NCI-H526 (cell line): ENCODE measurements around the gene FAM228A.
"Not testable (repeated sequence)": the region's sequence is repeated elsewhere in the genome, so short reads cannot be mapped to it uniquely, and the experiment has no call there.

ENCODE experiments used
- DNase-seq, 2 experiments: peaks; one replicate each; lab custom pipeline; 2025; lab: John Stamatoyannopoulos, UW

The FAM228A gene

DNA sequence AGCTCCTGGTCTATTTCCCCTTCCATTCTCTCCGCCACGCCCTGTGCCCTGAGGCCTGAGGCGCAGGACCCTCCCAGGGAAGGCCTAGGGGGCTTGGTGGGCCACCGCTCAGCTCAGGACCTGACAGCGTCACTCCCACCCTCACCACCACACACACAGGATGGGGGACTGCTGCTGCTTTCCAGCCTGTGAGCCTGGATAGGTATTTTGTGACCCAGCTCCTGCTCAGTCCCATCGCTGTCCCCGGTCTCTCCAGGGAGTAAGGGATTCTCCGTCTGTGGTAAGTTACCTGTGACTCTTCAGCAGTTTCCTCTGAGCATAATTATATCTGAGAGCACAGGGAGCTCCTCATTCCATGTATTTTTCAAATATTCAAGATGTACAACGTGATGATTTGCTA is 16.3 kb downstream of the FAM228A start:
- no peak for DNase-seq

DNA sequence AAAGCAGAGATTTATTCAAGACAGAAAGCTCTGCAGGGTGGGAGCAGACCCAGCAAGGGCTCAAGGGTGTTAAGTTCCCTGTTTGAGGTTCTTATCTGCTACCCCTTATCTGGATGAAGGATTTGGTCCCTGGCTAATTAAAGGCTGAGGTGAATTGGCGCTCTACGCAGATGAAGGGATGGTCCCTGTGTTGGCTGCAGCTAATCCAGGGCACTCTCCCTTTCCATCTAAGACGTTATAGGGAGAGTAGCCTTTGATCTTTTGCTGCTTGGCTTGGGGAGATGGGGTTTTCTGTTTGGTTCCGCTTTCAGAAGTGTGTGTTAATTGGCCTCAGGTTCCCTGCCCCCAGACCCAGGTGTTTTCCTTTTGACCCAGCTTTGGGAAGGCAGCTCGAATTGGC is 17.0 kb downstream of the FAM228A start:
- DNase-seq = no peak

DNA sequence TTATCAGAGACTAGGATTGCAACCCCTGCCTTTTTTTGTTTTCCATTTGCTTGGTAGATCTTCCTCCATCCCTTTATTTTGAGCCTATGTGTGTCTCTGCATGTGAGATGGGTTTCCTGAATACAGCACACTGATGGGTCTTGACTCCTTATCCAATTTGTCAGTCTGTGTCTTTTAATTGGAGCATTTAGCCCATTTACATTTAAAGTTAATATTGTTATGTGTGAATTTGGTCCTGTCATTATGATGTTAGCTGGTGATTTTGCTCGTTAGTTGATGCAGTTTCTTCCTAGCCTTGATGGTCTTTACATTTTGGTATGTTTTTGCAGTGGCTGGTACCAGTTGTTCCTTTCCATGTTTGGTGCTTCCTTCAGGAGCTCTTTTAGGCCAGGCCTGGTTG is 22.4 kb downstream of the FAM228A start:
- DNase-seq = not testable (repeated sequence)

DNA sequence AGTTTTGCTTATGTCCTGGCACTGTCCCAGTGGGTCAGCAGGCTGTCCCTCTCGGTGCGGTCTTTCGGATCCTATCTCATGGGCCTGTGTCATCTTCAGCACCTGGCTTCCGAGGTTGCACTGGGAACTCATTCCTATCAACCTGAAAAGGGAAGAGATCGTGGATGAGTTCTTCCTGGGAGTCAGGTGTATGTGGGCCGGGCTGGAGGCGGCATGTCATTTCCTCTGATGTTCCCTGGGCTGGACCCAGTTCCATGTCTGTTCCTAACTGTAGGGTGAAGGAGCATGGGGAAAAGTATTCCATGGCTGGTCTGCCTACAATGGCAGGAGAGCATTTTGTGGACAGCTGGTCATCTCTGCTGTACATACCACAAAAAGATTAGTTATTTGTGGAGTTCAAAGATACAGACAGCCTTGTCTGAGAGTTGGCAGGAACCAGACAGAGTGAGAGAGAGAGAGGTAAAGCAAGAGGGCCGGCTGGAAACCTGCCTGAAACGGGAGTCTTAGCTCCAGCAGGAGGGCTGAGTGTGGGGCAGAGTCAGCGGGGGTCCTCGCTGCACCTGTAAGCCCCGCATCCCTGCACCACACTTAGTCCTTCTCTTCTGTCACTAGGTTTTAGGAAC is 25.2 kb downstream of the FAM228A start:
- DNase-seq = no peak

DNA sequence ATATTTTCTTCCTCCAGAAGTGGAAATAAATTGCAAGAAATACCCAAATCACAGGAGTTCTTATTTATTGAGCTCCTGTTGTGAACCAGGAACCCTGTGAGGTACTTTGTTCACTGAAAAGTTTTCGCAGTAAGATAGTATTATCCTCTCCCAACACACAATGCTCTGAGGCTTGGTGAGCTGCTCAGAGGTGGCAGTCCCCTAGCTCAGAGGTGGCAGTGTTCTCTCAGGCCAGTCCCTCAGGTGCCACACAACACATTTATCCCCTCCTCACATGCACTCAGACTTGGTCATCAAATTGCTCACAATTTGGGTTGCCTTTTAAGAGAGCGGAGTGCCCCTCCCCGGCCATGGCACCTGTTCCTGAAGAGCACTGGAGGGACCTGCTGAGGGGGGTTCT is 25.9 kb downstream of the FAM228A start:
- no peak for DNase-seq

DNA sequence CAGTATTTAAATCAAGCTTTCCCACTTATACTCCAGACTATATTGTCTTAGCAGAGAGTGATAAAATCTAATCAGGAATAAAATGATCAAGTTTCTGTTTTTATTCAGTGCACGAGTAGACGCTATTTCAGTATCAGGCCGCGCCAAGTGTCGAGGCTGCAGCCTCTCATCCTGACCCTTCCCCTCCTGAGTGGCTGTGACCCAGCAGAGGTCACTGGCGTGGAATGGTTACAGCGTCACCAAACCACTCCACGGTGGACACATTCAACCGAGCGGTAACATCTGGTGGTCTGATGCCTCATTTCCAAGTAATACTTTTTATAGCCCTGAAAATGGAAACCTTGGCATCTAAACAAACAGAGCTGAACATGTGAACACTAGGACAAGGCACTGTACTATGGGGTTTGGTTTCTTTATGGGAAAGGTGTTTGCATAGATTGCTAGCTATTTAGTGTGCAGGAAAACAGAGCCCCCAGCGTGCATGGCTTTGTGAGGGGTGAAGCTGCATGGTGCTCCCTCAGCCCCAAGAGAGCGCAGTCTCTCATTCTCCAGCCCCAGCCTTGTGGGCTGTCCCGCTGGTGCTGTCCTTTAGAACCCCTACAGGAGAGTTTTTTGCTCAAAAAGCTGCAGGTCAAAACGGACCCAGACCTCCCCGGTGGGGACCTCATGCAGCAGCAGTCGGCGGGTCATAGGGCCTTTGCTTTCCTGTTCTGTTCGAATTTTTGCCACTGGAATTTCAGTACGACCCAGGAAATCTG is 28.4 kb downstream of the FAM228A start:
- DNase-seq = peak; percentile 40

DNA sequence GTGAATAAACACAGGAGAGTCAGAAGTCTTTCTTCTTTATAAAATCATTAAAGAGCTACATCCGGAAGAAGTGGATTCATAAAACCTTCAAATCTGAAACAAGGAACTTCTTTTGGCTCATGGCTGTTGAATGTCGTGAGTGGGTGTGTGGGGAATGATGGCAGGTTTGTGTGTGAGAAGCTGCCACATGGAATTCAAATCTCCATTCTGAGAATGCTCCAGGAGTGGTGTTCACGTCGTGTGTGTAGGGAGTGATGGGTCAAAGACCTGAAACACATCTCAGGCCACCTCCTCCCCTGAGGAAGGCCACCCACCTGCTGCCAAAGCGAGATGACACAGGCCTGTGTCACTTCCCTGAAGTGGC is 28.9 kb downstream of the FAM228A start:
- DNase-seq = no peak

DNA sequence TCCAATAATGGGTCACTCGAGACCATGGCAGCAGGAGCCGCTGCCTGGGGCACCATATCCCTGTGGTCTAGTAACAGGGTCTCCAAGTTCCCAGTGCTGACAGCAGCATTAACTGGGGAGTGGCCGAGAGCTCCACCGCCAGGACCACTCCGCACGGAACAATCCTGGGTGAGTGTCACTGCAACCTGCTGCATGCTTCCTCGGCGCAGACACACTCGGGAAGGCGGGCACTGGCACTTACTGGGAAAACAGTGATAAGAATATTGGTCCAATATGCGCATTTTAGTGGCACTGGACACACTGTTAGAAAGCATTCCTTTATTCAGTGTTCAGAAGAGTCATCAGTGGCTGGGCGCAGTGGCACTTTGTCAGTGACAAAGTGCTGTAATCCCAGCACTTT is 29.7 kb downstream of the FAM228A start:
- DNase-seq = no peak

DNA sequence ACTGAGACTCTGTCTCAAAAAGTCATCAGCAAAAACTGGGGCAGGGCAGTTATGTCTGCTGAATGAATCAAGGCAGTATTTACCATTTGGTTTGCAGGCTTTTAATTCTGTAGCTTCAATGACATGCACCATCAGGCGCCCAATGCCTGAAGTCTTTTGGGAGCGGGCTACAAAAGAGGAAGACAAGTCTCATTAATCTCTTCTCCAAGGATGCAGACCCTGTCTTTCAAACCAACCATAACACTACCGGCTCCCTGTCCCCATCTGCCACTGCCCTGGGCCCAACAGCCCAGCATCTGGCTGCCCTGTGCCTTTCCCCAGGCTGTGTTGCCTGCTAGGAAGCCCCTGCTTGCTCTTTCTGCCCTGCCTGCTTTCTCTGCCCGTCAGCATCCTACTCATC is 30.3 kb downstream of the FAM228A start:
- no peak for DNase-seq

DNA sequence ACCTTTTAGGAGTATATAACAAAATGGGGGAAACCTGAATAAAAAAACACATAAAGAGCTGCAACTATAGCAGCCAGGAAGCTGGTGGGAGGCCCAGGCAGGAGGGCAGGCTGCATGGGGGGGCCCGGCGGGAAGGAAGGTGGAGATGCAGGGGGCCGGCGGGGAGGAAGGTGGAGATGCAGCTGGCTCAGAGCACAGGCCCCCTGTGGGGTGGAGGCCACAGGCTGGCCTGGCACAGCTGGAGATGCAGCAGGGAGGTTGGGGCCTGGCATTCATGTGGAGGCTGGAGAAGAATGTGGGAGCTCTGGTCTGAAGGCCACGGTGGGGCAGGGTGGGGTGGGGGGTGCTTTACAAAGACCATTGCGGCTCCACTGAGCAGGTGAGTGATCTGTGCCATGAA is 31.4 kb downstream of the FAM228A start:
- no peak for DNase-seq

DNA sequence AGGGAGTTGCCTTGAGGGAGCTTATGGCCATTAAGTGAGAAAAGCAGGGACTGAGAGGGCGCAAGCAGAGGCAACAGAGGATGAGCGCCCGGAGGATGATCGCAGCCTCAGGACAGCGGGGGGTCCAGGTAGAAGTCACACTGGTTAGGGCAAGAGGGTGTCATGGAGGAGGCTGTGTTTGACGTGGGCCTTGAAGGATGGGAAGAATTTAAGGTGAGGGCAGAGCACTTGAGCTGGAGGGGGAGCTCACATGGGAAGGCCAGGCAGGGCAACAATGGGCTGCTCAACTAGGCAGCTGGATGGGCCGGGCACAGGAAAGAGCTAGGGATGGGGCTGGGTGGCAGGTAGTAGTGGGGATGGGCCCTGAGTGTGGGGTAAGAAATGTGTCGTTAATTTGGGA is 31.9 kb downstream of the FAM228A start:
- DNase-seq = no peak

DNA sequence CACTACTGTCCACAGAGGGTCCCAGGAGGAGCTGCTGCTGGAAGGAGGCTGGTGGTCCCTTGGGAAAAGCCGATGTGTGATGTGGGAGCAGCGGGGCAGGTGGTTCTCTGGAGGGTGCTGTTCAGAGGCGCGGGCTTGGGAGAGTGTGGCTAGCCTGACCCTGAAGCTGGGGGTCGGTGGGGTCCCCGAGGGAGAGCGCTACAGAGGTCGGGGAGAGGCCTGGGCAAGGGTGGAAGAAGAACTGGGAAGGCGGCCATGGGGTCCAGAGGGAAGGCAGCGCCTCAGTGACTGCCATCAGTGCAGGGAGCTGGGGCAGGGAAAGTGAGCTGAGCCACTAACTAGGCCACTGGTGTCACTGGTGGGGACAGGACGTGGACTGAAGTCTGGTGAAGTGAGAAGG is 32.5 kb downstream of the FAM228A start:
- DNase-seq = no peak

DNA sequence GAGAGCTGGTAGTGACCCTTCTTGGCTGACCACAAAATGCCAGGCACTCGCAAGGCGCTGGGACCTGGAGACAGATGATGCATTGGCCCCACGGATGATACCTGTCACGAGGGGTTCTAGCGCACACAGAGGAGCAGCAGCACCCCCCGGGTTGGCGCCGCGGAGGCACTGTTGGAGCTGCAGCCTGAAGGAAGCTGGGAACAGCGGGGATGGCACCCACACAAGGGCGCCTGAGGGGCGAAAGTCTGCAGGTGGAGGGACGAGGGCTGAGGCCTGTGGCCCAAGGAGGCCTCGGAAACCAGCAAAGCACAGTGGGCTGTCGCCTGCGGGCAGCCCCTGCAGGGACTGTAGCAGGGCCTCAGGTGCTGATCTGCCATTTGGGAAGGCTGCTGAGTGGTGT is 33.6 kb downstream of the FAM228A start:
- DNase-seq = no peak

DNA sequence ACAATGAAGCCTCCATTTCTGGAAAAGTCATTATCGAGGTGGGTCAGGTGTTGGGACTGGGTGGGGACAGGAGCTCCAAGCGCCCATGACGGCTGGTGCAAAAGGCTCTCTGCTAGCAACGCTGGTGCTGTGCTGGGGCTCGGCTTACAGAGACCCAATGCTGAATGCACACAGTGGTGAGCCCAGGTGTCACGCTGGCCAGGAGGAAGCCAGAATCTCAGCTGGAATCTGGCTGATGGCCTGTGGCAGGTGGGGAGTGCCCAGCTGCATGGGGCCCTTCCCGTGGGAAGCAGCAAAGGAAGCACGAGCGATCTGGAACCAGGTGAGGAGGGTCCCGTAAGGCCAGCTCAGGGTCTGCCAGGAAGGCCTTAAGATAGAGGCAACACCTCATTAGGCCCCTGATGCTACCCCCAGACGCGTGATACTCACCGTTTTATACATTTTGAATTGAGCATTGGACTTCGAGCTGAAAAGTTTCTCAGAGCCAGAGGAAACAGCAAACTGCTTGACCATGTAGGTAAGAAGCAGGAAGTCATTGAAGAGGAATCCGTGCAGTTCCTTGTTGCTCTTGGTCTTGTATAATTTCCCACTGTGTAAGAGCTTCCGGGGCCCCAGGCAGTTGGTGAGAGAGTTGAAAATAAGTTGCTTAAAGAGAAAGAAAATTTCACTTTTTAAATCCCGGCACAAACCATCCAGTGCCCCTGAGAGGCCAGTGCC is 34.7 kb downstream of the FAM228A start:
- DNase-seq = no peak

DNA sequence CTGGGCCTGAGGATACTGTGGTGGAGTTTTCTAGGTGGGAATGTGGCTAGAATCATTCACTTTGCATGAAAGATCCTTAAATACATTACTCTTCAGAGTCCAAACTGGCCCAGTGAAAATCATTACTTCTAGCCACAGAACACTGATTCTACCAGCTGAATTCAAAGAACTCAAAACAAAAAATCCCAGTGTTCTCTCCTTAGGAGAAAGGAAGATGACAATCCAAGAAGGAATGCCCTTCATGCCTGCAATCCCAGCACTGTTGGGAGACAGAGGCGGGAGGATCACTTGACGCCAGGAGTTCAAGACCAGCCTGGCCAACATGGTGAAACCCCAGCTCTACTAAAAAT is 35.2 kb downstream of the FAM228A start:
- DNase-seq = no peak

DNA sequence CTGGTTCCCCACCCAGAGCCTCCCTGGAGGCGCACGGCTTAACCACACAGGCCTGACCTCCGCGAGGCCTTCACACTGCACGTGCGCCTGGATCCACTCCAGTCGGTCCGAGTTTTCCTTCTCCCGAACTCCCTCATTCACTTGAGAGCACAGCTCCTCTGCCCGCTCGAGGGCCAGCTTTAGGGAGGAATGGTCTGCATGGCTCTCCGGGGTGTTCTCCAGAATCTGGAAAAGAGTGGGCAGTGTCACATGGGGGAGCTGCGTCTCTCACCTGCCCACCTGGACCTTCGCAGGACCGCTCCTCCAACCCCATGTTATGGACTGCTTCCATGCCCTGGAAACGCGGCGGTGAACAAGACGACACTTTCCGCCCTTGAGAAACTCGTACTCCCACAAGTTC is 35.9 kb downstream of the FAM228A start:
- no peak for DNase-seq

DNA sequence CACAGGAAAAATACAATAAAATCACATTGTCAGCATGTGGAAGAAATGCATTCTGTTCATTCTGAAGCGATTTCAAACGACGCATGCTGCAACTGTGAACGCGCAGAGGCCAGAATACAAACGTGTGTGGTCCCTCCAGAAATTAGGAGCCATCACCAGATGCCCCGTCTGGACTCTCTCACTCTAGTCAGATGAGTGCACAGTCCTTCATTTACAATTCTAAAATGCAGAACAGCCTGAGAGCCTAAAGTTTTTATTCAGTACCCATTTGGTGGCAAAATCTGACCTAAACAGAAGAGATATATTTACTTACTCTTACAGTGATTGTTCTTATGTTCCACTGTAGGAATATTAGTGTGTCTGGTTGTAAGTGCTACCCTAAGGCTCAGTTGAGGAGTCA is 36.6 kb downstream of the FAM228A start:
- DNase-seq = no peak

DNA sequence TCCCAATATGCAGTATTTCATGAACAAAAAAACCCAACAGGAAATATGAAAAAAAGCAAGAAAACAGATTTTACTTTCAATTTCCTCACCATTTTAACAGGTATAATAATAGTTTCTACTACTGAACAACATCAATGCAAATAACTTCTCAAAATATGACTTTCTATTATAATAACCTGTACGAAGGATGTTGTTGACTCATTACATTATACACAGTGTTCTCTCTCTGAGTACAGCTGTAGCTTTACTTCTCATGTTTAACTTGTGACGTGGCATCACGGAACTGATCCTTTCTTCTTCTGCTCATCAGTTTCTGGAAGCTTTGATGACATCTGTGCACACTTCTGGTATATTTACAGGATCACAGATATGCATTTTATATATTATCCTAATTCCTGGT is 40.0 kb downstream of the FAM228A start:
- no peak for DNase-seq

DNA sequence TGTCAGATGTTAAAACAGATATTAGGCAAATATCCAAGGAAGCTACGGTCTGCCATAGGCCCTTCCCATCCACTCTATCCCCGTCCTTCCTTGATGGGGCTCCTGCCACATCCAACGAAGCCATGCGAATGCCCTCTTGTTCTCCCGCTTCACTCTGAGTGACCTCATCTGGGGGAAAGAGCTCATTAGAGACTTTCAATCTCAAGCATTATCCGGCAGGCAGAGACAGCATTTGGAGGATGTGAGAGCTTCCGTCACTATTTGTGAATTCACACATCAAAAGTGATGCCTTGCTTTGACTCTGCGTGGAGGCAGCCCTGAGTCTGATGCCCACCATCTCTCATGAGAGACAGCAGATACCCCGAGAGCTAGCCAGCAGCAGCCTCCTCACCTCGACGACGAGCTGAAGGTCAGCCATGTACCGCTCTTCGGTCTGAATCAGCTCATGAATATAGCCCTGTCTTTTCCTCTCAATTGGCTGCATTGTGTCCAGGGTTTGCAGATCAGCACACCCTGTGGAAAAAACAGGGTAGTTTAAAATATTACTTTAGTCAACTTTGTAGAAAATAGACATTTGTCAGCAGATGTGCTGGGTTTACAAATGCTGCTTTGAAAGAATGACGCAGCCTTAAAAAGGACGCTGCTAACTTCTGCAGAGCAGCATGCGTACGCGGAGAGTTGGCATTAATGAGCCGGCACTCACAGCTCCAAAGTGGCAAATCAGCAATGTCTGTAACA is 45.9 kb downstream of the FAM228A start:
- peak; percentile 68 to 70 for DNase-seq

DNA sequence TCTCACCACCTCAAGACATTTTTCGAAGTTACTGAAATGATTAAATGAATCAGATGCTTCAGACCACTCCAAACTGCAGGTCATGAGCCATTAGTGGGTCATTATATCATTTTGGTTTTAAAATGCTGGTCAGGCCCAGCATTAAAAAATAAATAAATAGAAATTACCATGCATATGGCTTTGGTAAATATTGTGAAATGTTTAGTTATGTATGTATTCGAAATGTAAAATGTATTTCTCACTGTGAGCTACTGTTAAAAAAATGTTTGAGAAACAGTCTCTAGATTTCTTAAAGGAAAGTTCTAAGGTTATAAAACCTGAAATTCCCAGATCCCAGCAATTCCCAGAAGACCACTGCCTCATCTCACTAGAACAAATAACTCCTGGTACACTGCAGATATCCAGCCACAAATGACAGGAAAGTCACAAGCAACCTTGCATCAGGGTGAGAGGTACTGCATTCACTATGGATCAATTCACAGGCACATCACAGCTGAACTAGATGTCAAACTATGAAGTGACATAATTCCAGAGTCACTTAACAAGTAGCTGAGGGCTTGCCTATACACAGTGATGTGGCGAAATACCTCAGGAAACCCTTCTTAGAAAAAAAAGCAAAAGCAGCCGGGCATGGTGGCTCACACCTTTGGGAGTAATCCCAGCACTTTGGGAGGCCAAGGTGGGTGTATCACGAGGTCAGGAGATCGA is 46.6 kb downstream of the FAM228A start:
- no peak for DNase-seq

DNA sequence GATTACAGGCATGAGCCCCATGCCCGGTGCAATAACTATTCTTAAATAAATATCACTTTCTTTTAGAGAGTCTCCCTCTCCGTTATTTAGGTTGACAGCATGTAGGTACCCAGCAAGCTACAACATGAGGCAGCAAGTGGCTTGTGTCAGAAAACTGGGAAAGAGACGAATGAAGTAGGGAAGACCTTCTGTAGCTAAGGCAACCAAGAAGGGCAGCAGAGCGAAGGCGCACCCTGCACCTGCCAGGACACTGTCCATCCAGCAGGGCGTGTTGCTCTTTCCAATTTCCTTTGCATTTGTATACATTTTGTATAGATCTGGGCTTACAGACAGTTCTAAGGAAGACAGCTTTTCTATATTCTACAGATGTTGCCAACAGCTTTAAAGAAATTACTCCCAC is 48.1 kb downstream of the FAM228A start:
- no peak for DNase-seq
